IPS-18a (cell line): ENCODE measurements around the gene PCDHGA10.
A peak's percentile ranks its signal among the peaks of the same experiment; 100 is the strongest.
"Not testable (repeated sequence)": the region's sequence is repeated elsewhere in the genome, so short reads cannot be mapped to it uniquely, and the experiment has no call there.

ENCODE experiments used
- H3K27ac ChIP-seq: one replicate; pipeline ENCODE4 v1.5.1; 2013; ENCODE audit warnings: low read length
- H3K27me3 ChIP-seq: one replicate; pipeline ENCODE4 v1.6.1; 2013; ENCODE audit warnings: mild to moderate bottlenecking, low read length; ENCODE audit not compliant: control insufficient read depth, insufficient read depth
- H3K36me3 ChIP-seq: one replicate; pipeline ENCODE4 v1.6.1; 2013; ENCODE audit warnings: low read depth, low read length; ENCODE audit not compliant: control insufficient read depth
- H3K4me1 ChIP-seq: one replicate; pipeline ENCODE4 v1.6.1; 2013; ENCODE audit warnings: low read depth, low read length; ENCODE audit not compliant: control insufficient read depth
- H3K4me3 ChIP-seq: one replicate; pipeline ENCODE4 v1.5.1; 2013; ENCODE audit warnings: low read length
- H3K9ac ChIP-seq: one replicate; pipeline ENCODE4 v1.6.1; 2013; ENCODE audit warnings: mild to moderate bottlenecking, low read length, moderate library complexity
- H3K9me3 ChIP-seq: one replicate; pipeline ENCODE4 v1.6.1; 2013; ENCODE audit warnings: low read depth, low read length; ENCODE audit not compliant: control insufficient read depth

The PCDHGA10 gene

DNA sequence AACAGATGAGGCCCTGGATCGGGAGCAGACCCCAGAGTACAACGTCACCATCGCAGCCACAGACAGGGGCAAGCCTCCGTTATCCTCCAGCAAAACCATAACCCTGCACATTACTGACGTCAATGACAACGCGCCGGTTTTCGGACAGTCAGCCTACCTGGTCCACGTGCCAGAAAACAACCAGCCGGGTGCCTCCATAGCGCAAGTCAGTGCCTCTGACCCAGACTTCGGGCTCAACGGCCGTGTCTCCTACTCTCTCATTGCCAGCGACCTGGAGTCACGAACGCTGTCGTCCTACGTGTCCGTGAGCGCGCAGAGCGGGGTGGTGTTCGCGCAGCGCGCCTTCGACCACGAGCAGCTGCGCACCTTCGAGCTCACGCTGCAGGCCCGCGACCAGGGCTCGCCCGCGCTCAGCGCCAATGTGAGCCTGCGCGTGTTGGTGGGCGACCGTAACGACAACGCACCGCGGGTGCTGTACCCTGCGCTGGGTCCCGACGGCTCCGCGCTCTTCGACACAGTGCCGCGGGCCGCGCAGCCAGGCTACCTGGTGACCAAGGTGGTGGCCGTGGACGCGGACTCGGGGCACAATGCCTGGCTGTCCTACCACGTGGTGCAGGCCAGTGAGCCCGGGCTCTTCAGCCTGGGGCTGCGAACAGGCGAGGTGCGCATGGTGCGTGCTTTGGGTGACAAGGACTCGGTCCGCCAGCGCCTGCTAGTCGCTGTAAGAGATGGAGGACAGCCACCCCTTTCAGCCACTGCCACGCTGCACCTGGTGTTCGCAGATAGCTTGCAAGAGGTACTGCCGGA lies 6.5 kb downstream of the PCDHGA10 start:
- H3K36me3 ChIP-seq: no peaks in the 10 kb centered on the region
- H3K4me1 ChIP-seq: no peaks in the 10 kb centered on the region
- H3K9ac ChIP-seq: no peak overlapping the region
- H3K4me3 ChIP-seq: no peak overlapping the region
- peaks cover 8% of the 10 kb centered on the region for H3K27me3 ChIP-seq
- H3K27ac ChIP-seq: no peak overlapping the region
- peaks cover 42% of the 10 kb centered on the region for H3K9me3 ChIP-seq

DNA sequence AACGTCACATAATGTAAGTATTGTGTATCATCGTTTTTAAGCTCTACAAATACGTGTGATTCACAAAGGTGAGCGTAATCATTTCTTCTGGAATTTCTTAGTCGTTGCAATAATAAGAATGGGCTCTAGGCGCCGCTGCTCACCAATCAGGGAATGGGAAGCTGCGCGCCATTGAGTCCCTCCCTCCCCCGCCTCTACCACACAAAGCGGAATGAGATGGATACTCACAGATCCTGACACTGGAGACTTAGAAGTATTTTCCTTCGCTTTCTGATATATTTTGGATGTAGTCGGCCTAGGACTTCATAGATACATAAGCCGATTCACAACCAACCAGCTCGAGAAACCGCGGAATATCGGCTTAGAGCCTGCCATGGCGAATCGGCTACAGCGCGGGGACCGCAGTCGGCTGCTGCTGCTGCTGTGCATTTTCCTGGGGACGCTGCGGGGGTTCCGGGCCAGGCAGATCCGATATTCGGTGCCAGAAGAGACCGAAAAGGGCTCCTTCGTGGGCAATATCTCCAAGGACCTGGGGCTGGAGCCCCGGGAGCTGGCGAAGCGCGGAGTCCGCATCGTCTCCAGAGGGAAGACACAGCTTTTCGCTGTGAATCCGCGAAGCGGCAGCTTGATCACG lies 8.2 kb downstream of the PCDHGA10 start, which contains the start of gene PCDHGA11:
TSS of gene PCDHGA11 (plus strand) at position 197 of the 634 bp plus-strand sequence. CDS start at position 374, 177 bp downstream.
- Histone ChIP-seq H3K36me3 (no peaks in the 10 kb centered on the region), H3K27me3 (peaks cover 8% of the 10 kb centered on the region), H3K9ac (no peak within 1 kb of the TSS), H3K27ac (no peak within 1 kb of the TSS), H3K4me1 (no peaks in the 10 kb centered on the region), H3K4me3 (peak within 1 kb of the TSS; percentile 5), H3K9me3 (peaks cover 51% of the 10 kb centered on the region)

DNA sequence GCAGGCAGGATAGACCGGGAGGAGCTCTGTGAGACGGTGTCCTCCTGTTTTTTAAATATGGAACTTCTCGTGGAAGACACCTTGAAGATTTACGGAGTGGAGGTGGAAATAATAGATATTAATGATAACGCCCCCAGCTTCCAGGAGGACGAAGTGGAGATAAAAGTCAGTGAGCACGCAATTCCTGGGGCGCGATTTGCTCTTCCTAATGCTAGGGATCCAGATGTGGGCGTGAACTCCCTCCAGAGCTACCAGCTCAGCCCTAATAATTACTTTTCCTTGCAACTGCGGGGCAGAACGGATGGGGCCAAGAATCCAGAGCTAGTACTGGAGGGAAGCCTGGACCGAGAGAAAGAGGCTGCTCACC lies 8.7 kb downstream of the PCDHGA10 start:
- Histone ChIP-seq H3K9ac (no peak overlapping the region), H3K36me3 (no peaks in the 10 kb centered on the region), H3K4me3 (no peak overlapping the region), H3K27me3 (peaks cover 8% of the 10 kb centered on the region), H3K9me3 (peaks cover 56% of the 10 kb centered on the region), H3K27ac (no peak overlapping the region), H3K4me1 (no peaks in the 10 kb centered on the region)

DNA sequence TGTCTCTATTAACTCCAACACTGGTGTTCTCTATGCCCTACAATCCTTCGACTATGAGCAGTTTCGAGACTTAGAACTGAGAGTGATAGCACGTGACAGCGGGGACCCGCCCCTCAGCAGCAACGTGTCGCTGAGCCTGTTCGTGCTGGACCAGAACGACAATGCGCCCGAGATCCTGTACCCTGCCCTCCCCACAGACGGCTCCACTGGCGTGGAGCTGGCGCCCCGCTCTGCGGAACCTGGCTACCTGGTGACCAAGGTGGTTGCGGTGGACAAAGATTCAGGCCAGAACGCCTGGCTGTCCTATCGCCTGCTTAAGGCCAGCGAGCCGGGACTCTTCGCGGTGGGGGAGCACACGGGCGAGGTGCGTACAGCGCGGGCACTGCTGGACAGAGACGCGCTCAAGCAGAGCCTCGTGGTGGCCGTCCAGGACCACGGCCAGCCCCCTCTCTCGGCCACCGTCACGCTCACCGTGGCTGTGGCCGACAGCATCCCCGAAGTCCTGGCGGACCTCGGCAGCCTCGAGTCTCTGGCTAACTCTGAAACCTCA lies 10.0 kb downstream of the PCDHGA10 start:
- no peak overlapping the region for H3K9ac ChIP-seq
- H3K9me3 ChIP-seq: peaks cover 69% of the 10 kb centered on the region
- H3K4me3 ChIP-seq: no peak overlapping the region
- peaks cover 8% of the 10 kb centered on the region for H3K27me3 ChIP-seq
- no peaks in the 10 kb centered on the region for H3K4me1 ChIP-seq
- H3K36me3 ChIP-seq: no peaks in the 10 kb centered on the region
- H3K27ac ChIP-seq: no peak overlapping the region

DNA sequence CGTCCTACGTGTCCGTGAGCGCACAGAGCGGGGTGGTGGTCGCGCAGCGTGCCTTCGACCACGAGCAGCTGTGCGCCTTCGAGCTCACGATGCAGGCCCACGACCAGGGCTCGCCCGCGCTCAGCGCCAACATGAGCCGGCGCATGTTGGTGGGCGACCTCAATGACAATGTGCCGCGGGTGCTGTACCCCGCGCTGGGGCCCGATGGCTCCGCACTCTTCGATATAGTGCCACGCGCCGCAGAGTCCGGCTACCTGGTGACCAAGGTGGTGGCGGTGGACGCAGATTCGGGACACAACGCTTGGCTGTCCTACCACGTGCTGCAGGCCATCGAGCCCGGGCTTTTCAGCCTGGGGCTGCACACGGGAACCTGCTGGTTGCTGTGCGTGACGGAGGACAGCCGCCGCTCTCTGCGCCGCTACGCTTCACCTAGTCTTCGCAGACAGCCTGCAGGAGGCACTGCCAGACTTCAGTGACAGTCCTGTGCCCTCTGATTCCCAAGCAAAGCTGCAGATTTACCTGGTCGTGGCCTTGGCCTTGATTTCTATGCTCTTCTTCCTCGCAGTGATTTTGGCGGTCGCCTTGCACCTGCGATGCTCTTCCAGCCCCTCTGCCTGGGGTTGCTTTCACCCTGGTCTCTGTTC lies 15.1 kb downstream of the PCDHGA10 start:
- Histone ChIP-seq H3K9me3 (peaks cover 56% of the 10 kb centered on the region), H3K36me3 (no peaks in the 10 kb centered on the region), H3K4me1 (no peaks in the 10 kb centered on the region), H3K27ac (no peak overlapping the region), H3K27me3 (no peaks in the 10 kb centered on the region), H3K4me3 (no peak overlapping the region), H3K9ac (no peak overlapping the region)

DNA sequence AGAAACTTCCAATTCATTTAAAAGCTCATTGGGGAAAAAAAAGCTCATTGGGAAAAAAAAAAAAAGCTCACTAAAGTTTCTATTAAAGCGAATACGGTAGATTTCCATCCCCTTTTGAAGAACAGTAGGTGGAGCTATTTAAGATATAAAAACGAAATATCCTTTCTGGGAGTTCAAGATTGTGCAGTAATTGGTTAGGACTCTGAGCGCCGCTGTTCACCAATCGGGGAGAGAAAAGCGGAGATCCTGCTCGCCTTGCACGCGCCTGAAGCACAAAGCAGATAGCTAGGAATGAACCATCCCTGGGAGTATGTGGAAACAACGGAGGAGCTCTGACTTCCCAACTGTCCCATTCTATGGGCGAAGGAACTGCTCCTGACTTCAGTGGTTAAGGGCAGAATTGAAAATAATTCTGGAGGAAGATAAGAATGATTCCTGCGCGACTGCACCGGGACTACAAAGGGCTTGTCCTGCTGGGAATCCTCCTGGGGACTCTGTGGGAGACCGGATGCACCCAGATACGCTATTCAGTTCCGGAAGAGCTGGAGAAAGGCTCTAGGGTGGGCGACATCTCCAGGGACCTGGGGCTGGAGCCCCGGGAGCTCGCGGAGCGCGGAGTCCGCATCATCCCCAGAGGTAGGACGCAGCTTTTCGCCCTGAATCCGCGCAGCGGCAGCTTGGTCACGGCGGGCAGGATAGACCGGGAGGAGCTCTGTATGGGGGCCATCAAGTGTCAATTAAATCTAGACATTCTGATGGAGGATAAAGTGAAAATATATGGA lies 17.7 kb downstream of the PCDHGA10 start, which contains the start of gene PCDHGA12:
TSS of gene PCDHGA12 (plus strand) at position 176 of the 782 bp plus-strand sequence. CDS start at position 429, 253 bp downstream.
- no peak within 1 kb of the TSS for H3K4me3 ChIP-seq
- no peaks in the 10 kb centered on the region for H3K36me3 ChIP-seq
- H3K9ac ChIP-seq: no peak within 1 kb of the TSS
- H3K4me1 ChIP-seq: no peaks in the 10 kb centered on the region
- no peaks in the 10 kb centered on the region for H3K27me3 ChIP-seq
- no peak within 1 kb of the TSS for H3K27ac ChIP-seq
- H3K9me3 ChIP-seq: peaks cover 50% of the 10 kb centered on the region

DNA sequence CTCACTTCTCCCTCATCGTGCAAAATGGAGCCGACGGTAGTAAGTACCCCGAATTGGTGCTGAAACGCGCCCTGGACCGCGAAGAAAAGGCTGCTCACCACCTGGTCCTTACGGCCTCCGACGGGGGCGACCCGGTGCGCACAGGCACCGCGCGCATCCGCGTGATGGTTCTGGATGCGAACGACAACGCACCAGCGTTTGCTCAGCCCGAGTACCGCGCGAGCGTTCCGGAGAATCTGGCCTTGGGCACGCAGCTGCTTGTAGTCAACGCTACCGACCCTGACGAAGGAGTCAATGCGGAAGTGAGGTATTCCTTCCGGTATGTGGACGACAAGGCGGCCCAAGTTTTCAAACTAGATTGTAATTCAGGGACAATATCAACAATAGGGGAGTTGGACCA lies 18.5 kb downstream of the PCDHGA10 start:
- Histone ChIP-seq H3K27me3 (no peaks in the 10 kb centered on the region), H3K9ac (no peak overlapping the region), H3K36me3 (no peaks in the 10 kb centered on the region), H3K27ac (no peak overlapping the region), H3K4me1 (no peaks in the 10 kb centered on the region), H3K9me3 (peaks cover 44% of the 10 kb centered on the region), H3K4me3 (no peak overlapping the region)

DNA sequence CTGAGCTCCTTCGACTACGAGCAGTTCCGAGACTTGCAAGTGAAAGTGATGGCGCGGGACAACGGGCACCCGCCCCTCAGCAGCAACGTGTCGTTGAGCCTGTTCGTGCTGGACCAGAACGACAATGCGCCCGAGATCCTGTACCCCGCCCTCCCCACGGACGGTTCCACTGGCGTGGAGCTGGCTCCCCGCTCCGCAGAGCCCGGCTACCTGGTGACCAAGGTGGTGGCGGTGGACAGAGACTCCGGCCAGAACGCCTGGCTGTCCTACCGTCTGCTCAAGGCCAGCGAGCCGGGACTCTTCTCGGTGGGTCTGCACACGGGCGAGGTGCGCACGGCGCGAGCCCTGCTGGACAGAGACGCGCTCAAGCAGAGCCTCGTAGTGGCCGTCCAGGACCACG lies 19.5 kb downstream of the PCDHGA10 start:
- peaks cover 34% of the 10 kb centered on the region for H3K9me3 ChIP-seq
- H3K36me3 ChIP-seq, H3K4me3 ChIP-seq, H3K9ac ChIP-seq, H3K4me1 ChIP-seq, H3K27ac ChIP-seq, H3K27me3 ChIP-seq: not testable (repeated sequence)

DNA sequence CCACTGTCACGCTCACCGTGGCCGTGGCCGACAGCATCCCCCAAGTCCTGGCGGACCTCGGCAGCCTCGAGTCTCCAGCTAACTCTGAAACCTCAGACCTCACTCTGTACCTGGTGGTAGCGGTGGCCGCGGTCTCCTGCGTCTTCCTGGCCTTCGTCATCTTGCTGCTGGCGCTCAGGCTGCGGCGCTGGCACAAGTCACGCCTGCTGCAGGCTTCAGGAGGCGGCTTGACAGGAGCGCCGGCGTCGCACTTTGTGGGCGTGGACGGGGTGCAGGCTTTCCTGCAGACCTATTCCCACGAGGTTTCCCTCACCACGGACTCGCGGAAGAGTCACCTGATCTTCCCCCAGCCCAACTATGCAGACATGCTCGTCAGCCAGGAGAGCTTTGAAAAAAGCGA lies 19.9 kb downstream of the PCDHGA10 start:
- not testable (repeated sequence) for H3K27me3 ChIP-seq, H3K9ac ChIP-seq, H3K27ac ChIP-seq, H3K36me3 ChIP-seq, H3K4me3 ChIP-seq, H3K4me1 ChIP-seq
- peaks cover 30% of the 10 kb centered on the region for H3K9me3 ChIP-seq

DNA sequence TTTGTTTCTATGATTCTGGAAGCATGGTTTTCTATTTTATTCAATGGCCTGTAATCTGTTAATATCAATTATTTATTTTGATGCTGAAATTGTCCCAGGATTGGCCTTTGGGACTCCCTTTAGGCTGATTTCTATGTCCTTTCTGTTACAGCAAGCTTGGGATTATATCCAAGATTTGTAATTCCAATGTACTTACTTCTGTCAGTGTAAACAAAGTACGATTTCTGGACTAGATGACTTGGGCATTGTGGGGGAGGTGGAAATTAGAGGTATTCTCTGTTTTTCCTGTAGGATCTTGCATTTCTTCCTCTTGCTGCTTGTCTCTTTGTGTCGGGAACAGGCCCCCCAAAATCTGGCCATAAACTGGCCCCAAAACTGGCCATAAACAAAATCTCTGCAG lies 21.2 kb downstream of the PCDHGA10 start:
- Histone ChIP-seq H3K4me1 (no peaks in the 10 kb centered on the region), H3K9me3 (peaks cover 27% of the 10 kb centered on the region), H3K4me3 (no peak overlapping the region), H3K27me3 (no peaks in the 10 kb centered on the region), H3K27ac (no peak overlapping the region), H3K36me3 (no peaks in the 10 kb centered on the region), H3K9ac (no peak overlapping the region)

DNA sequence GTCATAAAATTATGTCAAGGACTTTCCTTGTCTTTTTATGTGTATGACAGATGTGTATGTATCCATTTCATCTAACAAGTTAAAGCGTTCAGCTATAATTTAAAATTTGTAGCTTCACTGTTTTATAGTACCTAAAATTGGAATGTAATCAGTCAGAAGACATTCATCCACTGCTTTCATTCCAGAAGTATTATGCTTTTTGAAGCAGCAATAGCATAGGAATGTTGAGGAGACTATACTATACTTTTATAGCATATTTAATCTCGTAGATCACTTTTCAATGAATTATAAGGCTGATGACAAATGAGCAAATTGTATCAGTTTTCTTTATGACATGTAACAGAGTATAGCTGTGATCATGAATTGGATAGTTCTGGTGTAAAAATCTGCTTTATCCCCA lies 24.4 kb downstream of the PCDHGA10 start:
- peaks cover 5% of the 10 kb centered on the region for H3K9me3 ChIP-seq
- H3K27me3 ChIP-seq: no peaks in the 10 kb centered on the region
- H3K4me3 ChIP-seq: no peak overlapping the region
- no peak overlapping the region for H3K9ac ChIP-seq
- no peaks in the 10 kb centered on the region for H3K36me3 ChIP-seq
- H3K27ac ChIP-seq: no peak overlapping the region
- no peaks in the 10 kb centered on the region for H3K4me1 ChIP-seq
